OCI-LY7 (cell line): ENCODE measurements around the gene AK5. TPM values are rescaled to one million over a fixed set of nuclear protein-coding genes. Genes with fewer than 3 reads are reported as not detected.

Experiments
- BruUV-seq: library from RNA; stranded (reverse); fragments of 400-500 nt; replicated peaks from 2 replicates; lab custom pipeline; 2021; lab: Mats Ljungman, UMichigan
- CTCF ChIA-PET: fragments of 300-600 bp; sonication (Branson Sonifier 250); formaldehyde crosslinking; loops from one replicate; lab custom pipeline; 2022; ENCODE audit warnings: antibody characterized with exemption; ENCODE audit not compliant: unreplicated experiment; lab: Charles Lee
- POLR2A ChIA-PET: fragments of 300-600 bp; sonication (Branson Sonifier 250); formaldehyde crosslinking; loops from one replicate; lab custom pipeline; 2022; ENCODE audit warnings: antibody characterized with exemption; lab: Charles Lee
- DNase-seq: peaks from one replicate; pipeline ENCODE4 v3.0.0-alpha.2; 2015; ENCODE audit warnings: low spot score
- H2AFZ ChIP-seq: fragments of 200-600 bp; sonication (generic), shearing (Covaris generic); 2 replicates; pipeline ENCODE4 v1.6.1; 2014; ENCODE audit warnings: mild to moderate bottlenecking, antibody characterized with exemption, low read length, moderate library complexity
- H3K27ac ChIP-seq: fragments of 200-600 bp; sonication (generic); 2 replicates; pipeline ENCODE4 v1.5.1; 2014; ENCODE audit warnings: mixed run types, low read depth, mild to moderate bottlenecking, moderate library complexity, low read length, inconsistent platforms; ENCODE audit not compliant: poor library complexity, severe bottlenecking
- H3K36me3 ChIP-seq: fragments of 200-600 bp; sonication (generic); 2 replicates; pipeline ENCODE4 v1.6.1; 2014; ENCODE audit warnings: mild to moderate bottlenecking, antibody characterized with exemption, low read length, moderate library complexity, mixed read lengths; ENCODE audit not compliant: insufficient read depth
- H3K4me1 ChIP-seq: fragments of 200-600 bp; sonication (generic); 2 replicates; pipeline ENCODE4 v1.5.1; 2014; ENCODE audit warnings: mild to moderate bottlenecking, low read length; ENCODE audit not compliant: insufficient read depth, poor library complexity, severe bottlenecking
- H3K4me2 ChIP-seq: fragments of 200-600 bp; sonication (generic); 2 replicates; pipeline ENCODE4 v1.6.1; 2014; ENCODE audit warnings: mild to moderate bottlenecking, low read length
- H3K4me3 ChIP-seq: fragments of 200-600 bp; sonication (generic); 2 replicates; pipeline ENCODE4 v1.5.1; 2014; ENCODE audit warnings: mild to moderate bottlenecking, low read depth, low read length; ENCODE audit not compliant: poor library complexity, severe bottlenecking
- H3K79me2 ChIP-seq: fragments of 200-600 bp; sonication (generic); 2 replicates; pipeline ENCODE4 v1.6.1; 2016; ENCODE audit warnings: low read depth, mild to moderate bottlenecking, low read length, moderate library complexity, mixed read lengths; ENCODE audit not compliant: insufficient read depth
- H3K9me2 ChIP-seq: fragments of 200-600 bp; sonication (generic); 2 replicates; pipeline ENCODE4 v1.6.1; 2016; ENCODE audit warnings: mild to moderate bottlenecking, low read length, mixed read lengths; ENCODE audit not compliant: insufficient read depth
- H3K9me3 ChIP-seq: fragments of 200-600 bp; sonication (generic); 2 replicates; pipeline ENCODE4 v1.6.1; 2014; ENCODE audit warnings: mild to moderate bottlenecking, mixed run types, low read length, mixed read lengths
- H4K20me1 ChIP-seq: fragments of 200-600 bp; sonication (generic); 2 replicates; pipeline ENCODE4 v1.6.1; 2014; ENCODE audit warnings: mild to moderate bottlenecking, antibody characterized with exemption, low read length, moderate library complexity, mixed read lengths; ENCODE audit not compliant: insufficient read depth
- EZH2phosphoT487 ChIP-seq: fragments of 200-600 bp; sonication (generic); IDR thresholded peaks from 2 replicates; pipeline ENCODE4 v1.6.1; 2018; ENCODE audit warnings: low read depth, borderline replicate concordance, mild to moderate bottlenecking, mixed run types, antibody characterized with exemption, low read length, moderate library complexity, mixed read lengths
- intact Hi-C: fragments of 100-400 bp; cut with micrococcal nuclease; formaldehyde crosslinking; loops from one replicate; pipeline ENCODE4 v1.10.0; 2022; ENCODE audit not compliant: unreplicated experiment
- total RNA-seq, 2 experiments: library from RNA; depleted of rRNA in 1 of 2; stranded (reverse); fragments of >200 nt in 1 of 2; shearing (Covaris generic) in 1 of 2; gene quantifications; 2 replicates each; pipeline ENCODE4 v1.2.3, GENCODE V29; 2014 to 2022
- TF ChIP-seq, protein P1 (sequence below): fragments of 200-600 bp; sonication (generic); conservative IDR thresholded peaks from 2 replicates; pipeline ENCODE4 v1.5.1; 2014; ENCODE audit warnings: mild to moderate bottlenecking, antibody characterized with exemption, low read length, moderate library complexity, mixed read lengths

Gene AK5
- total RNA-seq, 2 experiments from 2014 or later: not detected

DNA sequence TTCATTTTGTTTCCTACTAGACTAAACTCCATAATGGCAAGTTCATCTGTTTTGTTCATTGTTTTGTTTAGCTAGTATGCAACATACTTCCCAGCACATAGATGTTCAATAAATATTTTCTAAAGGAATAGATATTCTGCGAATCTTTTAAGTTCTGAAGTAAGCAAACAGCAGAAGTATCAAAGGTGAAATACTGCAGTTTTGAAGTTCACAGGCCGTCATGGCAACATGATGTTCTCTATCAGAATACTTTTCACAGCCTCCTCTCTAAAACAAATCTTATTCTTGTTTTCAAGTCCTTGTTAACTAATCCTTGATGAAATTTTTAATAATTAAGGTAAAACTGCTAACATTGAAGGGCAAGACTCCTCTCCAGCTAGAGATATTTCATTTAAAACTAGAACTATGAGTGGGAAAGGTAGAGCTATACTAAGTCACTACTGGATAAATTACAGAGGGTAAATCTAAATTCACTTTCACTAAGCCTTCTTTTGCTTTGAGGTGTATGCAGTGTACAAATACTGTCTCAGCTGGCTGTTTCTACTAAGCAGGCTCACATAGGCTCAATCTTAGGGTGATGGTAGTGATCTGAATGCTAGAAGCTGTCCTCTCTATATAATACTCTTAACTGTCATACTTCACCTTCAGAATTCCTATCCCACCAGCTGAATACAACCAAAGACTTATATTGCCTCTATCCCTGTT lies 303.9 kb downstream of the AK5 start:
- Histone ChIP-seq H3K9me2 (no peaks in the 10 kb centered on the region), H3K27ac (no peak overlapping the region), H3K79me2 (no peaks in the 10 kb centered on the region; the same call in 1 of the 2 replicates), H4K20me1 (no peaks in the 10 kb centered on the region), H3K9me3 (no peaks in the 10 kb centered on the region), H3K4me3 (no peak overlapping the region), H3K4me2 (no peak overlapping the region), H3K4me1 (peaks cover 10% of the 10 kb centered on the region), H2AFZ (no peak overlapping the region), H3K36me3 (peaks cover 27% of the 10 kb centered on the region)
- ChIA-PET CTCF (no interaction called here), POLR2A (interaction anchor here (0.6 to 2.6 kb wide), 5 partner anchors 9 to 130 kb away, joined by 3 to 10 read pairs (median 4); no protein-coding TSS in a partner anchor)
- TF ChIP-seq EZH2phosphoT487: no peak
- TF ChIP-seq, protein P1, sequence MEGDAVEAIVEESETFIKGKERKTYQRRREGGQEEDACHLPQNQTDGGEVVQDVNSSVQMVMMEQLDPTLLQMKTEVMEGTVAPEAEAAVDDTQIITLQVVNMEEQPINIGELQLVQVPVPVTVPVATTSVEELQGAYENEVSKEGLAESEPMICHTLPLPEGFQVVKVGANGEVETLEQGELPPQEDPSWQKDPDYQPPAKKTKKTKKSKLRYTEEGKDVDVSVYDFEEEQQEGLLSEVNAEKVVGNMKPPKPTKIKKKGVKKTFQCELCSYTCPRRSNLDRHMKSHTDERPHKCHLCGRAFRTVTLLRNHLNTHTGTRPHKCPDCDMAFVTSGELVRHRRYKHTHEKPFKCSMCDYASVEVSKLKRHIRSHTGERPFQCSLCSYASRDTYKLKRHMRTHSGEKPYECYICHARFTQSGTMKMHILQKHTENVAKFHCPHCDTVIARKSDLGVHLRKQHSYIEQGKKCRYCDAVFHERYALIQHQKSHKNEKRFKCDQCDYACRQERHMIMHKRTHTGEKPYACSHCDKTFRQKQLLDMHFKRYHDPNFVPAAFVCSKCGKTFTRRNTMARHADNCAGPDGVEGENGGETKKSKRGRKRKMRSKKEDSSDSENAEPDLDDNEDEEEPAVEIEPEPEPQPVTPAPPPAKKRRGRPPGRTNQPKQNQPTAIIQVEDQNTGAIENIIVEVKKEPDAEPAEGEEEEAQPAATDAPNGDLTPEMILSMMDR: no peak
- no peak for DNase-seq
- BruUV-seq: no TSS peak
- intact Hi-C loops: no loop called here

DNA sequence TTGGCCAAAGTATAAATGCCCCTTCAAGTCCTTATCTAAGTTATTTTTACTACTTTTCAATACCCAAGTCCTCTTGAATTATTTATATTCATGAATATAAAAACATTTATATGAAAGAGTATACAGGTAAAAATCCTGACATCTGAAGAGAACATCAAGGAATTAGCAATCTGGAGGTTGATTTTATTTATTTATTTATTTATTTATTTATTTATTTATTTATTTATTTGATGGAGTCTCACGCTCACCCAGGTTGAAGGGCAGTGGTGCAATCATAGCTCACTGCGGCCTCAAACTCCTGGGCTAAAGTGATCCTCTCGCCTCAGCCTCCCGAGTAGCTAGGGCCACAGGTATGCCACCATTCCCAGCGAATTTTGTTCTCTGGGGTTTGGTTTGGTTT lies 307.4 kb downstream of the AK5 start:
- H3K36me3 ChIP-seq: 0 out of 2 replicates have a peak, but pooled peaks cover 6% of the 10 kb centered on the region
- H3K4me1 ChIP-seq: peaks cover under 1% of the 10 kb centered on the region
- no peak overlapping the region for H3K4me2 ChIP-seq
- no peaks in the 10 kb centered on the region for H3K9me2 ChIP-seq
- CTCF ChIA-PET: no interaction called here
- no peaks in the 10 kb centered on the region for H3K79me2 ChIP-seq
- no peak overlapping the region for H2AFZ ChIP-seq
- intact Hi-C loops: no loop called here
- no peaks in the 10 kb centered on the region for H3K9me3 ChIP-seq
- H3K27ac ChIP-seq: no peak overlapping the region
- POLR2A ChIA-PET: interaction anchor here (0.8 to 2.5 kb wide), 2 partner anchors 12 to 49 kb away, joined by 3 to 13 read pairs; no protein-coding TSS in a partner anchor
- no peak for DNase-seq
- TF ChIP-seq EZH2phosphoT487: no peak
- TF ChIP-seq, protein P1: no peak
- no TSS peak for BruUV-seq
- H3K4me3 ChIP-seq: no peak overlapping the region
- H4K20me1 ChIP-seq: no peaks in the 10 kb centered on the region

DNA sequence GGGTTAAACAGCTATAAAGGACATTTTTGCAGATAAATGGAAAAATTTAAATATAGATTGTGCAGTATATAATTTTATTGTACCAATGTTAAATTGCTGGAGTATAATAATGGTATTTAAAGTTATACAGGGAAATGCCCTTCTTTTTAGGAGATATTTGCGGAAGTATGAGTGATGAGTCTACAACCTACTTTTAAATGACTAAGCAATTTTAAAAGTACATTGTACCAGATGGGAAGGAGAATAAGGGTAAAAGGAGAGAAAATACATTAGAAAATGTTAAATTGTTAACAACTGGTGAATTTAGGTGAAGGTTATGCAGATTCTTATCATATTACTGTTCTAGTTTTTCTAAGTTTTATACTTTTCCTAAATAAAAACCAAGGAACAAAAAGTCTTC lies 308.8 kb downstream of the AK5 start:
- peaks cover 13% of the 10 kb centered on the region; the same call in 1 of the 2 replicates for H3K36me3 ChIP-seq
- no peaks in the 10 kb centered on the region for H3K9me3 ChIP-seq
- ChIA-PET POLR2A (interaction anchor here (0.6 to 2.3 kb wide), 3 partner anchors 13 to 265 kb away, joined by 3 to 6 read pairs (median 3); no protein-coding TSS in a partner anchor), CTCF (no interaction called here)
- DNase-seq: no peak
- no peak overlapping the region for H3K27ac ChIP-seq
- intact Hi-C loops: no loop called here
- TF ChIP-seq EZH2phosphoT487: no peak
- no peaks in the 10 kb centered on the region for H3K4me1 ChIP-seq
- H3K79me2 ChIP-seq: no peaks in the 10 kb centered on the region
- H3K9me2 ChIP-seq: no peaks in the 10 kb centered on the region
- no TSS peak for BruUV-seq
- H2AFZ ChIP-seq: no peak overlapping the region
- H3K4me2 ChIP-seq: no peak overlapping the region
- H4K20me1 ChIP-seq: no peaks in the 10 kb centered on the region
- H3K4me3 ChIP-seq: no peak overlapping the region
